NCI-H2227 (cell line): ENCODE measurements around the gene VIPR2.

ENCODE experiments used
- DNase-seq: peaks from one replicate; lab custom pipeline; 2025; ENCODE audit not compliant: unreplicated experiment; lab: John Stamatoyannopoulos, UW

Gene VIPR2

GRCh38 chr7:159047536-159047935 lies 97.1 kb downstream of the VIPR2 start:
- DNase-seq, result no peak

DNA sequence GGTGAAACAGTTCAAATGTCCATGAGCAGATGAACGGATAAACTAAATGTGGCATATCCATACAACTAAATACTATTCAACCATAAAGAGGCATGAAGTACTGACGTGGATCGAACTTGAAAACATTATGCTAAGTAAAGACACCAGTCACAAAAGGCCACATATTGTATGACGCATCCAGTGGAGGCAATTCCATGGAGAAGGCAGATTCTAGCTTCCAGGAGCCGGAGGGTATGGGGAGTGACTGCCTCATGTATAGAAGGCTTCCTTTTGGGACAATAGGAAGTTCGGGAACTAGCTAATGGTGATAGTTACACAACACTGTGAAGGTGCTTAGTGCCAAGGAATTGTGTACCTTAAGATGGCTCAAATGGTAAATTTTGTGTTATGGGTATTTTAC lies 98.4 kb downstream of the VIPR2 start:
- no peak for DNase-seq

GRCh38 chr7:159045839-159046238 lies 98.8 kb downstream of the VIPR2 start:
- no peak for DNase-seq

DNA sequence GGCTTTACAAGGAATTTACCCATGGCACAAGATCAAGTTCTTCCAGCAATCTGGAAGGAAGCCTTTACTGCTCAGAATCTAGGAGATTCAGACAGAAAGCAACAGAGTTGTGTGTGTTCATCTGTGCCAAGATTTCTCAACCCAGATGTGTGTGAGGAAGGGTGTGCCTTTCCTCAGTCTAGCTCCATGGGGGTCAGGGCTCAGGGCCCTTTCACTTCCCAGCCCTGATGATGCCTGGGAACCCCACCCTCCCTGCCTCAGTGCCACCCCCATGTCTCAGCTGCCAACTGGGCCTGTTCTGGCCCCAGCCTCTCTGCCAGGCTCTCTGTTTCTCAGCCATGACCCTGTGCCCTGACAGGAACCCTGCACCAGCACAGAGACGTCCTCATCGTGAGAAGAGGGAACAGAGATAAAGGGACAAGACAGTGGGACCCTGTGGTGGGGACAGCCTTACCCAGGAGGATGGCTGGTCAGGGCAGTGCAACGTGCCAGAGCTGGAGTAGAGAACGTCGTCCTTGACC lies 102.0 kb downstream of the VIPR2 start:
- no peak for DNase-seq

DNA sequence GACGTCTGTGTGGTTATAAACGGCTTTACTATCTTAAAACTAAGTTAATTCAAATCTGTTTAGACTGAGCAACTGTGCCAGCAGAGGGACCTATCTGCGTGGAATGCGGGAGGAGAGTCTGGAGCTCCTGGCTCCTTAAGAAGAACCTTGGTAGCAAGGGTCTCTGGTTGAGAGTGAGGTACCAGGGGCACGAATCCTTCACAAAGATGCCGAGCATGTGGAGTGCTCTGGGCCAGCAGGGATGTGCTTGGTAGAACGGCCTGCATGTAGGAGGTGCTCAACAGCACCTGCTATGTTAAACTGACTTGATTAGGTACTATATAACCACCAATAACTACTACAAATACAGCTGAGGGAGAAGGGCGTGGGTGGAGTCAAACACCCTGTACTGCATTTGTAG lies 102.6 kb downstream of the VIPR2 start:
- no peak for DNase-seq

GRCh38 chr7:159040912-159041711 lies 103.6 kb downstream of the VIPR2 start:
- no peak for DNase-seq

DNA sequence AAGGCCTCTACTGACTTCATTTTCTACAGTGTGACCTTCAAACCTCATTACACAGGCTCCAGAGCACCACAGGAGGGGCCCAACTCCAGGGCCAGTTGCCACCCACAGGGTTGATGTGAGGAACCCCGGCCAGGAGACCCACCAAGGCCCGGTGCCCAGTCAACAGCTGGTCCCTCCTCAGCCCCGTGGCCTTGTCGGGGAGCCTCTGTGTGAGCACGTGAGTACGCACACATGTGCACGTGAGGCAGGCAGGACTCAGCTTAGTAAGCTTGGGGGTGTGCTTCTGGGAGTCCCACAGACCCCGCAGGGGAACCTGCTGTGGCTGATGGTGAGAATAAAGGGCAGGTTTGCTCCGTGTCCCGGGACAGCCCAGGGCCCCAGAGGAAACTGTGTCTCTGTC lies 104.5 kb downstream of the VIPR2 start:
- no peak for DNase-seq

GRCh38 chr7:159039716-159040115 lies 105.0 kb downstream of the VIPR2 start:
- DNase-seq, result no peak

- no peak for DNase-seq
These were observed 106.6 kb downstream of the VIPR2 start for GRCh38 chr7:159038066-159038465.

- no peak for DNase-seq
These were observed 107.6 kb downstream of the VIPR2 start for GRCh38 chr7:159036916-159037605.

DNA sequence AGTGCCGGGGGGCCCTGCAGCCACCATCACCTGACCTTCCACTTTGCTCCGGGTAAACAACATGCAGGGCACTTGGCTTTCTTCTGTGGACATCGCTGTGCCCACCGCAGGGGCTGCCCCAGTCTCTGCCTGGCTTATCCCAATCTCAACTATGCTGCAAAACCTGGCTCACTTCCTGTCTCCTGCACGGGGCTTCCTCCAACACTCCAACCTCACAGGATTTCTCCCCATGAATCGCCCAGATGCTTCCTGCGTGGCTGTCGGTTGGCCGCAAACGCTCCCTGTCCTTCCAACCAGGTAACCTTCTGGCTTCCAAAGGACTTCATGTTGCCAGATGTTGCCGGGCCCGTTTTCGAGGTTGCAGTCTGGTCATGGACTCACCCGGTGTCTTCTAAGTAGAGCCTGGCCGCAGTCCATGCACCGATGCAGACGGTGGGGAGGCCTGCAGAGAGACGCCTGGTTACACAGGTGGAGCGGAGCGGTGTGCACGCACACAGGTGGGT lies 109.0 kb downstream of the VIPR2 start:
- DNase-seq, result no peak

- DNase-seq, result no peak
These were observed 109.7 kb downstream of the VIPR2 start for GRCh38 chr7:159034988-159035387.

GRCh38 chr7:159034394-159034793 lies 110.3 kb downstream of the VIPR2 start:
- no peak for DNase-seq

- no peak for DNase-seq
These were observed 110.7 kb downstream of the VIPR2 start for GRCh38 chr7:159033956-159034355.

- no peak for DNase-seq
These were observed 111.2 kb downstream of the VIPR2 start for GRCh38 chr7:159033473-159033825.

- no peak for DNase-seq
These were observed 111.8 kb downstream of the VIPR2 start for GRCh38 chr7:159032753-159033472.

DNA sequence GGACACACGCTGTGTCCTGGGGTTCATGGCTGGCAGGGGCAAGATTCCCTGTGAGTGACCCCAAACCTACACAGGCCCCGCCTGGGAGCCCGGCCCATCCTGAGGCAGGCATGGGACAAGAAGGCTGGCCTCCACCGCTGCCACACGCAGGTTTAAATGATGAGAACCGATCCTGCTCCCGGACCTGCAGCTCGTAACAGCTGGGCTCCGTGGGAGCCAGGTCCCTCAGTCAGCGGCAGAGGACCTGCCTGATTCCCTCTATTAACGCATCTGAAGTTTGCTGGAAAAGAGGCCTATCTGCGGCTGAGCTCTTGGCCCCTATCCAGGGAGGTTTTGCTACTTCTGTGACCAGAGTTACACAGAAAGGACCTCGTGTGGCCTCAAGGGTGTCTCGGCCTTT lies 112.3 kb downstream of the VIPR2 start:
- no peak for DNase-seq

DNA sequence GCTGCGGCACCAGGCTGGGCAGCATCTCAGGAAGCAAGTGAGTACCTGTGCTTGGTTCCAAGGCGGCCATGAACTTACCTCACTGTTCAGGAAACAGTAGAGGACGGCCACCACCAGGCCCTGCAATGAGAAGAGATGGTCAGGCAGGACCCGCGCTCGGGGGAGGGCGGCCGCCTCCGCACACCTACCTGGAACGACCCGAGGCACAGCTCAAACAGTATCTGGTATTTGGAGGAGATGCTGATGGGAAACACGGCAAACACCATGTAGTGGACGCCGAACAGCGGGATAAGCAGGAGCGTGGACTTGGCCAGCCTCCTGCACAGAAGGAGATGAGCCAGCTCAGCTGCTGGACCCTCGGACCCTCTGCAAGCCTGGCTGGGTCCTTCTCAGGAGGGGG lies 112.9 kb downstream of the VIPR2 start:
- no peak for DNase-seq

GRCh38 chr7:159031135-159031701 lies 113.4 kb downstream of the VIPR2 start:
- no peak for DNase-seq

GRCh38 chr7:159030490-159031134 lies 114.1 kb downstream of the VIPR2 start:
- peak; percentile 73 for DNase-seq
